ENCODE measurements around the gene PDGFRA. TPM values are rescaled to one million over a fixed set of nuclear protein-coding genes. Genes with fewer than 3 reads are reported as not detected.
A peak's percentile ranks its signal among the peaks of the same experiment; 100 is the strongest.

Gene PDGFRA
- total and polyA plus RNA-seq, 8 donors = 8.2 to 371 (median 52.4) TPM

DNA sequence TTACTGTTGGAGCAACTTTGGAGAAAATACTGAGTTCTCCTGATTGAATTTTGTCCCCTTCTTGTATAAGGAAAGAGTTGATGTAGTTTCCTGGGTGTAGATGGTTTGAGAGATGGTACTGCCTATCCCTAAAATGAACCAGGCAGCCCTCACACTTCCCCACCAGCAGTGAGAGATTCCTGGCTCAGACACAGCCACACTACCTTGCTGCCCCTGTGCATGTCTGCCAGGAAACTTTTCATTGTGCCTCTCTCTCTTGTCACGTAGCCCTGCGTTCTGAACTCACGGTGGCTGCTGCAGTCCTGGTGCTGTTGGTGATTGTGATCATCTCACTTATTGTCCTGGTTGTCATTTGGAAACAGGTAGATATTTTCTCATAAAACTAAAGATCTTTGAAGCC is 45.2 kb downstream of the PDGFRA start:
- no peak overlapping the region for H3K27ac ChIP-seq
- WGBS, 5 donors = 69 to 81% (median 72%) methylated on average over 3 of the region's 3 CpGs
- no peak for TF ChIP-seq EP300 (IDR thresholded peaks at IDR 0.05)
- no peak for TF ChIP-seq POLR2A (IDR thresholded peaks at IDR 0.05)
- TF ChIP-seq CTCF (IDR thresholded peaks at IDR 0.05) = no peak
- peaks cover 14 to 25% (median 19%) of the 10 kb centered on the region in 4 donors for H3K4me1 ChIP-seq
- H3K36me3 ChIP-seq = peaks cover 0 to 13% (median 3%) of the 10 kb centered on the region in 4 donors
- no peak for DNase-seq
- intact Hi-C loops (cut with DNase I; ENCODE audit: low total_unique reads) = no loop called here
- H3K9me3 ChIP-seq = no peaks in the 10 kb centered on the region
- no peak overlapping the region for H3K4me3 ChIP-seq
- H3K27me3 ChIP-seq = peaks cover 0 to 11% (median 0%) of the 10 kb centered on the region in 3 donors

GRCh38 chr4:54274795-54275665 is 45.9 kb downstream of the PDGFRA start:
- DNase-seq = no peak
- Histone ChIP-seq H3K4me3 (no peak overlapping the region), H3K4me1 (peaks cover 14 to 28% (median 19%) of the 10 kb centered on the region in 4 donors), H3K27me3 (peaks cover 0 to 11% (median 0%) of the 10 kb centered on the region in 3 donors), H3K27ac (no peak overlapping the region), H3K36me3 (peaks cover 0 to 13% (median 3%) of the 10 kb centered on the region in 4 donors), H3K9me3 (no peaks in the 10 kb centered on the region)
- intact Hi-C loops (cut with DNase I; ENCODE audit: low total_unique reads) = no loop called here
- TF ChIP-seq POLR2A (IDR thresholded peaks at IDR 0.05) = no peak
- no peak for TF ChIP-seq EP300 (IDR thresholded peaks at IDR 0.05)
- no peak for TF ChIP-seq CTCF (IDR thresholded peaks at IDR 0.05)
- TF ChIP-seq POLR2AphosphoS5 (IDR thresholded peaks at IDR 0.05) = no peak
- WGBS, 5 donors = 88 to 97% (median 94%) methylated on average over 3 of the region's 3 CpGs

- H3K27me3 ChIP-seq = peaks cover 0 to 11% (median 0%) of the 10 kb centered on the region in 3 donors
- H3K4me1 ChIP-seq = peaks cover 14 to 46% (median 31%) of the 10 kb centered on the region in 4 donors
- intact Hi-C loops (cut with DNase I; ENCODE audit: low total_unique reads) = no loop called here
- 37 to 53% (median 42%) methylated on average over 20 of the region's 20 CpGs for WGBS, 5 donors
- H3K9me3 ChIP-seq = no peaks in the 10 kb centered on the region
- H3K4me3 ChIP-seq = peak overlapping the region in 1 of 4 donors; percentile 7
- peak overlapping the region in 4 of 5 donors; percentile 3 to 69 (median 47) for H3K27ac ChIP-seq
- peaks cover 0 to 8% (median 0%) of the 10 kb centered on the region in 4 donors for H3K36me3 ChIP-seq
- no peak for TF ChIP-seq POLR2A (IDR thresholded peaks at IDR 0.05)
- no peak for TF ChIP-seq POLR2AphosphoS5 (IDR thresholded peaks at IDR 0.05)
- no peak for TF ChIP-seq EP300 (IDR thresholded peaks at IDR 0.05)
- no peak for DNase-seq
Observed at GRCh38 chr4:54276641-54277430, 47.7 kb downstream of the PDGFRA start.

DNA sequence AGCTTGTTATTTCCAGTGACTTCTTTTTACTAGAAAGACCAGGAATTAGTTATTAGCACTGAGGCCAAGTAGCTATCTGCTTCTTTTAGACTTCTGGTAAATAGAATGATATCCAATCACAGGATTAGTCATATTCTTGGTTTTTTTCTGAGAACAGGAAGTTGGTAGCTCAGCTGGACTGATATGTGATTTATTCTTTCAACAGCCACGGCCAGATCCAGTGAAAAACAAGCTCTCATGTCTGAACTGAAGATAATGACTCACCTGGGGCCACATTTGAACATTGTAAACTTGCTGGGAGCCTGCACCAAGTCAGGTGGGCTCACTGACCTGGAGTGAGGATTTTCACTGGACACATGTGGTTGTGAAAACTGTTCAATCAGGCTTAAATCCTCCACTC is 48.6 kb downstream of the PDGFRA start:
- Histone ChIP-seq H3K4me3 (no peak overlapping the region), H3K4me1 (peaks cover 23 to 50% (median 39%) of the 10 kb centered on the region in 4 donors), H3K27ac (peak overlapping the region in 4 of 5 donors; percentile 32 to 69 (median 59)), H3K36me3 (peaks cover 0 to 8% (median 0%) of the 10 kb centered on the region in 4 donors), H3K9me3 (no peaks in the 10 kb centered on the region), H3K27me3 (peaks cover 0 to 11% (median 0%) of the 10 kb centered on the region in 3 donors)
- DNase-seq = peak in 1 of 2 donors; percentile 31
- intact Hi-C loops (cut with DNase I; ENCODE audit: low total_unique reads) = no loop called here
- WGBS, 5 donors = 0 to 13% (median 0%) methylated on average over 1 of the region's 1 CpG
- TF ChIP-seq EP300 (IDR thresholded peaks at IDR 0.05) = no peak
- TF ChIP-seq CTCF (IDR thresholded peaks at IDR 0.05) = no peak
- peak in 2 of 3 donors; percentile 31 to 71 for TF ChIP-seq POLR2AphosphoS5 (IDR thresholded peaks at IDR 0.05)

All from stomach (tissue), 9 donors.